Karpas-422 (cell line): ENCODE data around the gene WT1. TPM values are rescaled to one million over a fixed set of nuclear protein-coding genes. Genes with fewer than 3 reads are reported as not detected.

Source experiments
- DNase-seq: peaks from one replicate; pipeline ENCODE4 v3.0.0-alpha.2; 2015
- H2AFZ ChIP-seq: fragments of 200-600 bp; sonication (generic); 2 replicates; pipeline ENCODE4 v1.6.1; 2014; ENCODE audit warnings: antibody characterized with exemption, low read length, mixed read lengths
- H3K27ac ChIP-seq: fragments of 200-600 bp; sonication (generic); 2 replicates; pipeline ENCODE4 v1.5.1; 2014; ENCODE audit warnings: mild to moderate bottlenecking, low read length, moderate library complexity
- H3K27me3 ChIP-seq: fragments of 200-600 bp; sonication (generic); 2 replicates; pipeline ENCODE4 v1.6.1; 2014; ENCODE audit warnings: low read length, mixed read lengths
- H3K36me3 ChIP-seq: fragments of 200-600 bp; sonication (generic); 2 replicates; pipeline ENCODE4 v1.6.1; 2014; ENCODE audit warnings: low read length, mixed read lengths; ENCODE audit not compliant: insufficient read depth
- H3K4me1 ChIP-seq: fragments of 200-600 bp; sonication (generic); 2 replicates; pipeline ENCODE4 v1.6.1; 2014; ENCODE audit warnings: mild to moderate bottlenecking, low read length, mixed read lengths
- H3K4me2 ChIP-seq: fragments of 200-600 bp; sonication (generic); 2 replicates; pipeline ENCODE4 v1.6.1; 2014; ENCODE audit warnings: low read length, low read depth, mild to moderate bottlenecking; ENCODE audit not compliant: poor library complexity, severe bottlenecking
- H3K4me3 ChIP-seq: fragments of 200-600 bp; sonication (generic); 2 replicates; pipeline ENCODE4 v1.5.1; 2014; ENCODE audit warnings: mild to moderate bottlenecking, antibody characterized with exemption, low read length, mixed read lengths
- H3K79me2 ChIP-seq: fragments of 200-600 bp; sonication (generic); 2 replicates; pipeline ENCODE4 v1.6.1; 2014; ENCODE audit warnings: mild to moderate bottlenecking, low read length, mixed read lengths
- H3K9ac ChIP-seq: fragments of 200-600 bp; sonication (generic); 2 replicates; pipeline ENCODE4 v1.6.0; 2014; ENCODE audit warnings: low read length
- H3K9me2 ChIP-seq: fragments of 200-600 bp; sonication (generic), shearing (Covaris generic); replicated peaks from 2 replicates; pipeline ENCODE4 v1.6.0; 2014; ENCODE audit warnings: mild to moderate bottlenecking, low read length, moderate library complexity; ENCODE audit not compliant: insufficient read depth
- H3K9me3 ChIP-seq: fragments of 300-700, 200-600 bp; sonication (generic); 2 replicates; pipeline ENCODE4 v1.6.1; 2014; ENCODE audit warnings: low read length, mixed read lengths
- H4K20me1 ChIP-seq: fragments of 200-600 bp; sonication (generic); 2 replicates; pipeline ENCODE4 v1.6.1; 2014; ENCODE audit warnings: mild to moderate bottlenecking, antibody characterized with exemption, low read length, low read depth; ENCODE audit not compliant: insufficient read depth
- total RNA-seq: library from RNA; depleted of rRNA; stranded (reverse); fragments of >200 nt; shearing (Covaris generic); gene quantifications from 2 replicates; pipeline ENCODE4 v1.2.3, GENCODE V29; 2014; ENCODE audit warnings: low replicate concordance

The WT1 gene
- total RNA-seq, 1 experiment from 2014 or later: 0.52 TPM

DNA sequence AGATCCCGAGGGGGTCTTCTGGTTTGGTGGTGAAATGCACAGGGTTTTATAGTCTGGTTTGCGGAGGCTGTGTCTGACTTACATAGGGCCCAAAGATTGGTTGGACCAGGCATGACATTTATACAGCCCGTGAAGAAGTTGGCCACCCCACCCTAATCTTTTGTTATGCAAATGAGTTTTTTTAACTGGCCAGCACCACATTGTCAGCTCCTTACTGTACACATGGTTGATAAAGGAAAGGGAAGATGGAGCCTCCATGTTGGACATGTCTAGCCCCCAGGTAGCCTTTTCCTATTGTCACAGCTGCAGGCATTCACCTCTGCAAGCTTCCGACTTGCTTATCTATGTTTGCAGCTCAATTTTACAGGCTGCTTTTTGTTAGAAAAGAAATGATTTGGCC is 70.1 kb downstream of the WT1 start:
- no peaks in the 10 kb centered on the region for H3K9me3 ChIP-seq
- no peak overlapping the region for H2AFZ ChIP-seq
- H3K36me3 ChIP-seq: no peaks in the 10 kb centered on the region
- no peaks in the 10 kb centered on the region; the same call in 1 of the 2 replicates for H3K4me1 ChIP-seq
- DNase-seq: no peak
- H4K20me1 ChIP-seq: no peaks in the 10 kb centered on the region
- H3K4me3 ChIP-seq: no peak overlapping the region
- no peak overlapping the region for H3K27ac ChIP-seq
- H3K4me2 ChIP-seq: no peak overlapping the region
- H3K79me2 ChIP-seq: no peaks in the 10 kb centered on the region
- H3K9me2 ChIP-seq: no peaks in the 10 kb centered on the region
- H3K9ac ChIP-seq: no peak overlapping the region
- H3K27me3 ChIP-seq: no peaks in the 10 kb centered on the region

DNA sequence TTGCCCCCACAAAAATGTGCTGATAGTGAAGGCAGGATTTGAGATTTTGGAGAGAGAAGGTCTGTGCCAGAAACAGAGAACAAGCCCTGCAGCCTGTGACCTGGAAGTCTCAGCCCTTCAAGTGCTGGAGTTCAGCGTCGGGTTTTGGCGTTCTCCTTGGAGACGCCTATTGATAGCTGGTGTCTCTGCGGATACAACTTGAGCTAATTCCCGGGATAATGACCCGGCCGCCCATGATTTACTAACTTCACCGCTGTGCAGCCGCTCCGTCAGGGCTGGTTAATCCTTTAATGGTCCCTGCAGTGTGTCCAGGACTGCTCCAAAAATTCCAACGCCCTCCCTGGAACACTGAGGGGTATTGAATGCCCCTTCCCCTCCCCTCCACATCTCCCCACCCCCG is 76.6 kb downstream of the WT1 start:
- Histone ChIP-seq H3K27ac (no peak overlapping the region), H3K36me3 (no peaks in the 10 kb centered on the region), H3K4me1 (no peaks in the 10 kb centered on the region; the same call in 1 of the 2 replicates), H3K4me2 (no peak overlapping the region), H3K9me3 (no peaks in the 10 kb centered on the region), H3K27me3 (no peaks in the 10 kb centered on the region), H3K4me3 (no peak overlapping the region), H3K9me2 (no peaks in the 10 kb centered on the region), H3K9ac (no peak overlapping the region), H3K79me2 (no peaks in the 10 kb centered on the region), H4K20me1 (no peaks in the 10 kb centered on the region), H2AFZ (no peak overlapping the region)
- DNase-seq: no peak

DNA sequence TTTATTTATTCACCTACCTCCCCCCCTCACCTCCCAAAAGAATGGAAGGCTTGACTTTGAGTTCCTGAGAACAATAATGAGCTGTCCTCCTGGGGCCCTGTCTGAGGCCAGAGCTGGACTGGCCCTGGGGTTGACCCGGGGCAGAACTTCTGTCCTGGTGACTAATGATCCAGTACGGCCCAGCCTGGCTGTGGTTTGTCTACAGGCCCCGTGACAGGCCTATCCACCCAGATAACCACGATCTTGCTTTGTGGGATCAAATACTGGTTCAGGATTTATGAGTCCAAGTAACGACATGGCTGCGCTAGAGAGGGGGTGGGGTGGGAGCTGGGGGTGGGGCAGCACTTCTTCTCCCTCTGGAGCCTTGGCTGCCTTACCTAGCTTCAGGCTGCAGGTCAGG is 81.5 kb downstream of the WT1 start:
- no peak for DNase-seq
- Histone ChIP-seq H2AFZ (no peak overlapping the region), H3K36me3 (no peaks in the 10 kb centered on the region), H3K4me3 (no peak overlapping the region), H3K27ac (no peak overlapping the region), H3K4me2 (no peak overlapping the region), H3K9me2 (no peaks in the 10 kb centered on the region), H4K20me1 (no peaks in the 10 kb centered on the region), H3K27me3 (no peaks in the 10 kb centered on the region), H3K4me1 (no peaks in the 10 kb centered on the region), H3K9me3 (no peaks in the 10 kb centered on the region), H3K9ac (no peak overlapping the region), H3K79me2 (no peaks in the 10 kb centered on the region)

DNA sequence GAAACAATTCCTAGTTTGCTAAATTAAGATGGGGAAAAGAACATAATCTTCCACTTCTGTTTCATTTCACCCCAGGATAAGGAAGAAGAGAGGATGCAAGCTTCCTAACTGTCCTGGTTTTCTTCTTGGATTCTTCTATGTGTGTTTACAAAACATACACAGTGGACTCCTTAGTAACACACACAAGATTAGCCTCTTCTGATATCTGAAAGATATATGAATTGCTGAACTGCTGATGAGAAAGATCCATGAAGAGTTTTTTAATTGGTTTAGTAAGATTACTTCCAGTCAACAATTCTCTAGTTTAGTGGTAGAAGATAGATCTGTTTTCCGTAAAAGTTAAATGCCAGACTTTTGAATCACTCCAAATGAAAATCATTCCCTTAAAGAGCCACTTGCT is 86.8 kb downstream of the WT1 start:
- Histone ChIP-seq H3K9me2 (no peaks in the 10 kb centered on the region), H3K4me2 (no peak overlapping the region), H3K4me3 (no peak overlapping the region), H3K4me1 (no peaks in the 10 kb centered on the region), H3K9me3 (no peaks in the 10 kb centered on the region), H4K20me1 (no peaks in the 10 kb centered on the region), H3K27me3 (no peaks in the 10 kb centered on the region), H3K27ac (no peak overlapping the region), H3K36me3 (no peaks in the 10 kb centered on the region), H3K79me2 (no peaks in the 10 kb centered on the region), H2AFZ (no peak overlapping the region), H3K9ac (no peak overlapping the region)
- no peak for DNase-seq

DNA sequence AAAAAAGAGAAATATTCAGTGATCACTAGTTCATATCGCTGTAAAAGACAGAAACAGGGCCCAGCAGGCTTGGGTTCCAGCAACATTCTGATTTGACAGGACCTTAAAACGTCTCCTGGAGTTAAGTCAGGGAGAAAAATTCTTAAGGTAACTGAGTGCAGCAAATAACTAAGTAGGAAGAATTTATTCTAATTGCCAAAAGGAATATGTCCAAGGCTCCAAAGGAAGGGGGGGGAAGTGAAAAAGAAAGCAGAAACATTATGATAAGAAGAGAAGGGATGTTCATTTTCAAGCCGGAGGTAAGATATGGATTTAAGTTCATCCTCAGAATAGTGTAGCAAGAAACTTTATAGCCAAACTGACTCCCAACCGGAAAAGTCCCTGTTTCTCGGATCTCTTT is 90.4 kb downstream of the WT1 start:
- no peaks in the 10 kb centered on the region for H3K9me3 ChIP-seq
- no peaks in the 10 kb centered on the region for H3K4me1 ChIP-seq
- no peak overlapping the region for H3K27ac ChIP-seq
- H4K20me1 ChIP-seq: no peaks in the 10 kb centered on the region
- H3K9me2 ChIP-seq: no peaks in the 10 kb centered on the region
- no peaks in the 10 kb centered on the region for H3K27me3 ChIP-seq
- no peaks in the 10 kb centered on the region for H3K79me2 ChIP-seq
- no peak overlapping the region for H3K4me3 ChIP-seq
- H3K36me3 ChIP-seq: no peaks in the 10 kb centered on the region
- H3K4me2 ChIP-seq: no peak overlapping the region
- DNase-seq: no peak
- no peak overlapping the region for H3K9ac ChIP-seq
- no peak overlapping the region for H2AFZ ChIP-seq

DNA sequence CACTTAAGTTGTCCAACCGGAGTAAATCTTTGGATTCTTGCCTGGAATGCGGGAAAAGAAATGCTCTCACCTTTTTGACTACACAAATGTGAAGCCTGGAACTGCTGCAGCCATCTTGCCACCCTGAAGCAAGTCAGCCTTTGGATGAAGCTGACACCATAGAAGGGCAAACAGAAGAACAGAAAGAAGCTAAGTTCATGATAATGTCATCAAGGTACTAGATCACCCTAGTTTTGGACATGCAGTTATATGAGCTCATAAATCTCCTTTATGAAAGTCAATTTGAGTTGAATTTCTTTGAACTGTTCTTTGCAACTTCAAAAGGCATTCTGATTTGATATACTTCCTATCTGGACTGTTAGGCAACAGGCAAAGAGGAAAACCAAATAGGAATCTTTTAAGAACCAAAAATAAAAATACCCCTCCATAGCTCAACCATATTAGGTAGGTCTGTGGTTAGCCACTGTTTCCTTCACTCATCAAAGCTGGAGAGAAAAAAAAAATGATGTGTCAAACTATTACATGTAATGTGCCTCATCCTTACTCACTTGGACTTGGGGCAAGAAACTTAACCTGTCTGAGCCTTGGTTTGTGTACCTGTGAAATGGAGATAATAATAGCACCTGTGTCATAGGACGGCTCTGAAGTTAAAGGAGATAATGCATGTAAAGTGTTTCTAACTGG is 91.9 kb downstream of the WT1 start:
- no peak overlapping the region for H2AFZ ChIP-seq
- no peaks in the 10 kb centered on the region for H3K79me2 ChIP-seq
- no peak for DNase-seq
- H3K4me1 ChIP-seq: no peaks in the 10 kb centered on the region
- H3K27me3 ChIP-seq: no peaks in the 10 kb centered on the region
- no peaks in the 10 kb centered on the region for H4K20me1 ChIP-seq
- no peaks in the 10 kb centered on the region for H3K36me3 ChIP-seq
- no peak overlapping the region for H3K9ac ChIP-seq
- H3K9me3 ChIP-seq: no peaks in the 10 kb centered on the region
- H3K4me2 ChIP-seq: no peak overlapping the region
- no peak overlapping the region for H3K27ac ChIP-seq
- no peak overlapping the region for H3K4me3 ChIP-seq
- H3K9me2 ChIP-seq: no peaks in the 10 kb centered on the region

DNA sequence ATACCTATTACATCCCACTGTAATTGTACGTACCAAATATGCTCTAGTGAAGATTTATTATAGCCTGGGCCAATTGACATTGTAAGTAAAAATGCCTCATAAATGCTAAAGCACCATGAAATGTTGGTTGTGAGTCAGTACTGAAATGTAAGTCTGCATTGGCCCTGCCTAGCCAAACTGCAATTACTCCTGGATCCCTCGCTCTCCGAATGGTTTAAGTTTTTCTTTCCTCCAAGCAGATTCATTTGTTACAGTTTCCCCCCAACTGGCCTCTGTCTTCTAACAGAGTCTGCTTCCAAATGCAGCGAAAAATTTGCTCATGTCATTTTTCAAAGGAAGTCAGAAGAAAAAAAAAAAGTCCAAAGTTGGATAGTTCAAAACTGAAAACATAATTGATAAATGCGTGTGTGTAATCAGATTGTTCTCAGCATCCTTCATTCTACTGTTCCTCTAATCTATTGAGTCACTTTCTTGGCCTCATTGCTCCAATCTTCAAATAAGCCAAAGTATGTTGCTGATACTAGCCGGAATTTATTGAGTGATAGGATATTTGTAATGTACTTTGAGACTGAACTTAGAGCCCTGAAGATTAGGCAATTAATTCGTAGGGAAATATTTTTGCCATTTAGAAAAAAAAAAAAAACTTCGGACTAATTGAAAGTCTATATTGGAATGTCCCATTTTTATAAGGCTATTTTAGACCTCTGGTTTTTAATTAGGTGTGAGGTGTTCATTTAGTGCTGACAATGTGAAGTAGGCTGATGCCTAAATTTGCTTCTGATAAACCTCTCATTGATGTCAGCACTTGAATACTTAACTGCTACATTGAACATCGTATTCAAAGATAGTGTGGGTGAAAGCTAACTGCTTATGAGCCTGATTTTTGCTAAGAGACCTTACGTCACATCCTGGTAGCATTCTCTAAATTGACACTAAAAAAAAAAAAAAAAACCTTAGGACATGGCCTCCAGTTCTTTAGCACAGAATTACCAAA is 93.4 kb downstream of the WT1 start:
- H3K9me2 ChIP-seq: no peaks in the 10 kb centered on the region
- H3K27me3 ChIP-seq: no peaks in the 10 kb centered on the region
- no peak overlapping the region for H2AFZ ChIP-seq
- no peaks in the 10 kb centered on the region for H3K4me1 ChIP-seq
- H3K4me2 ChIP-seq: no peak overlapping the region
- no peak overlapping the region for H3K27ac ChIP-seq
- H3K79me2 ChIP-seq: no peaks in the 10 kb centered on the region
- H3K4me3 ChIP-seq: no peak overlapping the region
- no peak for DNase-seq
- H3K9ac ChIP-seq: no peak overlapping the region
- H3K9me3 ChIP-seq: no peaks in the 10 kb centered on the region
- no peaks in the 10 kb centered on the region for H3K36me3 ChIP-seq
- H4K20me1 ChIP-seq: no peaks in the 10 kb centered on the region

DNA sequence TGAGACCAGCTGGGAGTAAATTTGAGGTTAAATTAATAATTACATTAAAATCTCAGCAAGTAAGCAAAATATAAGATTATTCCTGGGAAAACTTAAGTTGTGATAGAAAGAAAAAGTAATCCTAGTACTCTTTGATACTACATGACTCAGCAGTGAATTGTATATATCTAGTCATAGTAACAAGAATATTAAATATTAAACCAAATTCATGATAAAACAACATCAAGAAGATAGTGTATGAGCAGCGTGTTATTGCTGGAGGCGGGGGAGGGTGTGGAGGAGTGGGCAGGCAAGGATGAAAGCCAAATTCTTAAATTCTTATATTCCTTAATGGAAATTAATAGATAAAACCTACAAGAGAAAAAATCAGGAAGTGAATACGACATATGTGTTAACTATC is 95.2 kb downstream of the WT1 start:
- no peaks in the 10 kb centered on the region for H3K27me3 ChIP-seq
- no peak overlapping the region for H2AFZ ChIP-seq
- H3K36me3 ChIP-seq: no peaks in the 10 kb centered on the region
- H3K27ac ChIP-seq: no peak overlapping the region
- no peaks in the 10 kb centered on the region for H3K9me2 ChIP-seq
- no peak overlapping the region for H3K9ac ChIP-seq
- H3K79me2 ChIP-seq: no peaks in the 10 kb centered on the region
- no peak overlapping the region for H3K4me3 ChIP-seq
- H3K9me3 ChIP-seq: no peaks in the 10 kb centered on the region
- H4K20me1 ChIP-seq: no peaks in the 10 kb centered on the region
- no peak for DNase-seq
- no peak overlapping the region for H3K4me2 ChIP-seq
- no peaks in the 10 kb centered on the region for H3K4me1 ChIP-seq
